ENCODE results near the gene NCOA3. TPM values are rescaled to one million over a fixed set of nuclear protein-coding genes. Genes with fewer than 3 reads are reported as not detected.

Gene NCOA3
- polyA plus RNA-seq, 3 donors, result 13.5 to 21.8 (median 21.3) TPM

GRCh38 chr20:47668313-47669151, 166.8 kb downstream of the NCOA3 start:
- H3K4me3 ChIP-seq (replicated peaks in 1 of 3; ENCODE audit: low read depth in 2 of 3, low read length in 3 of 3), result no peak overlapping the region
- Mint-ChIP-seq H3K27ac (peak overlapping the region in 1 of 7 donors; percentile 21), H3K4me3 (no peak overlapping the region), H3K36me3 (peaks cover 86 to 98% of the 10 kb centered on the region in 2 donors), H3K4me1 (peaks cover 2% of the 10 kb centered on the region), H3K9me3 (peaks cover 0 to 2% (median 0%) of the 10 kb centered on the region in 7 donors), H3K27me3 (ENCODE audit: low read depth in 3 of 3) (peaks cover 0 to 9% (median 6%) of the 10 kb centered on the region in 3 donors)
- H4K20me1 ChIP-seq (ENCODE audit: insufficient read depth, low read length), result peaks cover 95% of the 10 kb centered on the region
- H3K9me3 ChIP-seq (replicated peaks in 1 of 2; ENCODE audit: control insufficient read depth in 1 of 2, insufficient read depth in 1 of 2, low read length in 2 of 2), result no peaks in the 10 kb centered on the region
- H3K27ac ChIP-seq (ENCODE audit: low read depth in 1 of 2, low read length in 2 of 2), result no peak overlapping the region
- no peaks in the 10 kb centered on the region for H3K4me1 ChIP-seq (ENCODE audit: control insufficient read depth in 1 of 2, insufficient read depth in 2 of 2, low read length in 2 of 2)
- no peaks in the 10 kb centered on the region for H3K27me3 ChIP-seq (ENCODE audit: control insufficient read depth in 2 of 2, insufficient read depth in 2 of 2, low read length in 2 of 2)
- no peaks in the 10 kb centered on the region for H3K79me2 ChIP-seq (ENCODE audit: insufficient read depth, low read length)
- WGBS (ENCODE audit: insufficient coverage), result 97% methylated on average over 23 of the region's 23 CpGs
- intact Hi-C loops (cut with micrococcal nuclease), result no loop called here
- no peak for TF ChIP-seq CTCF (IDR thresholded peaks at IDR 0.05)
- no peak overlapping the region for H3K9ac ChIP-seq (ENCODE audit: insufficient read depth, low read length, poor library complexity, severe bottlenecking)
- no peak overlapping the region for H2AFZ ChIP-seq (ENCODE audit: insufficient read depth, low read depth, low read length, poor library complexity, severe bottlenecking)
- H3K4me2 ChIP-seq (replicated peaks; ENCODE audit: extremely low read depth, low read length, poor library complexity, severe bottlenecking), result no peak overlapping the region
- DNase-seq, result no peak
- peaks cover 73 to 98% of the 10 kb centered on the region in 2 donors for H3K36me3 ChIP-seq (replicated peaks in 1 of 2; ENCODE audit: control insufficient read depth in 1 of 2, insufficient read depth in 2 of 2, low read length in 2 of 2)

- DNase-seq, result no peak
- no peak overlapping the region for H2AFZ ChIP-seq (ENCODE audit: insufficient read depth, low read depth, low read length, poor library complexity, severe bottlenecking)
- Mint-ChIP-seq H3K27ac (no peak overlapping the region), H3K27me3 (ENCODE audit: low read depth in 3 of 3) (peaks cover 0 to 9% (median 6%) of the 10 kb centered on the region in 3 donors), H3K36me3 (peaks cover 89 to 98% of the 10 kb centered on the region in 2 donors), H3K9me3 (peaks cover 0 to 2% (median 0%) of the 10 kb centered on the region in 7 donors), H3K4me3 (no peak overlapping the region), H3K4me1 (no peaks in the 10 kb centered on the region)
- H3K4me3 ChIP-seq (replicated peaks in 1 of 3; ENCODE audit: low read depth in 2 of 3, low read length in 3 of 3), result no peak overlapping the region
- H3K4me2 ChIP-seq (replicated peaks; ENCODE audit: extremely low read depth, low read length, poor library complexity, severe bottlenecking), result no peak overlapping the region
- H3K36me3 ChIP-seq (replicated peaks in 1 of 2; ENCODE audit: control insufficient read depth in 1 of 2, insufficient read depth in 2 of 2, low read length in 2 of 2), result peaks cover 74 to 98% of the 10 kb centered on the region in 2 donors
- no peak for TF ChIP-seq CTCF (IDR thresholded peaks at IDR 0.05)
- H3K4me1 ChIP-seq (ENCODE audit: control insufficient read depth in 1 of 2, insufficient read depth in 2 of 2, low read length in 2 of 2), result no peaks in the 10 kb centered on the region
- H4K20me1 ChIP-seq (ENCODE audit: insufficient read depth, low read length), result peaks cover 95% of the 10 kb centered on the region
- H3K79me2 ChIP-seq (ENCODE audit: insufficient read depth, low read length), result no peaks in the 10 kb centered on the region
- H3K27me3 ChIP-seq (ENCODE audit: control insufficient read depth in 2 of 2, insufficient read depth in 2 of 2, low read length in 2 of 2), result no peaks in the 10 kb centered on the region
- H3K27ac ChIP-seq (ENCODE audit: low read depth in 1 of 2, low read length in 2 of 2), result no peak overlapping the region
- H3K9me3 ChIP-seq (replicated peaks in 1 of 2; ENCODE audit: control insufficient read depth in 1 of 2, insufficient read depth in 1 of 2, low read length in 2 of 2), result no peaks in the 10 kb centered on the region
- intact Hi-C loops (cut with micrococcal nuclease), result no loop called here
- H3K9ac ChIP-seq (ENCODE audit: insufficient read depth, low read length, poor library complexity, severe bottlenecking), result no peak overlapping the region
- 97% methylated on average over 6 of the region's 8 CpGs for WGBS (ENCODE audit: insufficient coverage)
These were observed 167.4 kb downstream of the NCOA3 start for GRCh38 chr20:47669152-47669425.

Data from CD14-positive monocyte (primary cell).